MM.1S (cell line): ENCODE data around the gene CD209.

Source experiments
- DNase-seq: peaks from one replicate; pipeline ENCODE4 v3.0.0-alpha.2; 2015
- H2AFZ ChIP-seq: fragments of 300-600 bp; sonication (generic); 2 replicates; pipeline ENCODE4 v1.6.0; 2016; ENCODE audit warnings: antibody characterized with exemption, low read length
- H3F3A ChIP-seq: fragments of 300-600 bp; sonication (generic); 2 replicates; pipeline ENCODE4 v1.6.1; 2016; ENCODE audit warnings: mild to moderate bottlenecking, antibody characterized with exemption, low read length, moderate library complexity, mixed read lengths; ENCODE audit not compliant: insufficient read depth
- H3K27ac ChIP-seq: fragments of 300-600 bp; sonication (generic); 2 replicates; pipeline ENCODE4 v1.5.1; 2016; ENCODE audit warnings: mild to moderate bottlenecking, low read length
- H3K27me3 ChIP-seq: fragments of 300-600 bp; sonication (generic); replicated peaks from 2 replicates; pipeline ENCODE4 v1.6.0; 2016; ENCODE audit warnings: low read length; ENCODE audit not compliant: insufficient read depth
- H3K36me3 ChIP-seq: fragments of 300-600 bp; sonication (generic); replicated peaks from 2 replicates; pipeline ENCODE4 v1.6.1; 2016; ENCODE audit warnings: mild to moderate bottlenecking, low read length, mixed read lengths; ENCODE audit not compliant: insufficient read depth
- H3K4me1 ChIP-seq: fragments of 300-600 bp; sonication (generic); 2 replicates; pipeline ENCODE4 v1.6.1; 2016; ENCODE audit warnings: low read length, mixed read lengths
- H3K4me2 ChIP-seq: fragments of 300-600 bp; sonication (generic); 2 replicates; pipeline ENCODE4 v1.6.0; 2016; ENCODE audit warnings: low read depth, low read length
- H3K4me3 ChIP-seq: fragments of 300-600 bp; sonication (generic); 2 replicates; pipeline ENCODE4 v1.5.1; 2016; ENCODE audit warnings: low read length, mixed read lengths
- H3K79me2 ChIP-seq: fragments of 300-600 bp; sonication (generic); 2 replicates; pipeline ENCODE4 v1.6.1; 2016; ENCODE audit warnings: mixed run types, low read length, mixed read lengths
- H3K9ac ChIP-seq: fragments of 300-600 bp; sonication (generic); 2 replicates; pipeline ENCODE4 v1.6.1; 2016; ENCODE audit warnings: low read length, mixed read lengths
- H3K9me2 ChIP-seq: fragments of 300-600 bp; sonication (generic); replicated peaks from 2 replicates; pipeline ENCODE4 v1.6.1; 2016; ENCODE audit warnings: mild to moderate bottlenecking, low read length, mixed read lengths; ENCODE audit not compliant: insufficient read depth
- H3K9me3 ChIP-seq: fragments of 300-600 bp; sonication (generic); replicated peaks from 2 replicates; pipeline ENCODE4 v1.6.1; 2016; ENCODE audit warnings: mild to moderate bottlenecking, low read length, mixed read lengths; ENCODE audit not compliant: insufficient read depth
- H4K20me1 ChIP-seq: fragments of 300-600 bp; sonication (generic); 2 replicates; pipeline ENCODE4 v1.6.1; 2016; ENCODE audit warnings: mild to moderate bottlenecking, low read length, moderate library complexity, mixed read lengths; ENCODE audit not compliant: insufficient read depth
- CTCF ChIP-seq: fragments of 300-600 bp; sonication (generic); IDR thresholded peaks from 2 replicates; pipeline ENCODE4 v1.5.1; 2016; ENCODE audit warnings: antibody characterized with exemption, low read length, mixed read lengths
- EZH2 ChIP-seq: fragments of 300-600 bp; sonication (generic); optimal IDR thresholded peaks from 2 replicates; pipeline ENCODE3; 2017; ENCODE audit warnings: low read depth, mild to moderate bottlenecking, antibody characterized with exemption, low read length, mixed read lengths
- EZH2phosphoT487 ChIP-seq: fragments of 300-600 bp; sonication (generic); IDR thresholded peaks from 2 replicates; pipeline ENCODE4 v1.6.1; 2018; ENCODE audit warnings: antibody characterized with exemption, low read length

CD209 gene

GRCh38 chr19:7734220-7735203 lies 12.8 kb downstream of the CD209 start:
- Histone ChIP-seq H3K9me3 (no peaks in the 10 kb centered on the region), H3K27me3 (peaks cover 90% of the 10 kb centered on the region), H3K9ac (no peak overlapping the region), H3K4me1 (no peaks in the 10 kb centered on the region), H3F3A (no peaks in the 10 kb centered on the region), H3K4me2 (no peak overlapping the region), H3K4me3 (no peak overlapping the region), H3K79me2 (no peaks in the 10 kb centered on the region), H3K36me3 (no peaks in the 10 kb centered on the region), H4K20me1 (no peaks in the 10 kb centered on the region), H3K27ac (no peak overlapping the region), H3K9me2 (no peaks in the 10 kb centered on the region), H2AFZ (no peak overlapping the region)
- no peak for DNase-seq
- no peak for TF ChIP-seq EZH2
- no peak for TF ChIP-seq EZH2phosphoT487
- no peak for TF ChIP-seq CTCF

GRCh38 chr19:7733376-7733775 lies 14.0 kb downstream of the CD209 start:
- Histone ChIP-seq H3K4me3 (no peak overlapping the region), H3K4me2 (no peak overlapping the region), H3K4me1 (no peaks in the 10 kb centered on the region), H3K9me3 (no peaks in the 10 kb centered on the region), H4K20me1 (no peaks in the 10 kb centered on the region), H3K27ac (no peak overlapping the region), H3K9me2 (no peaks in the 10 kb centered on the region), H3K79me2 (no peaks in the 10 kb centered on the region), H3K36me3 (no peaks in the 10 kb centered on the region), H3K9ac (no peak overlapping the region), H3F3A (no peaks in the 10 kb centered on the region), H2AFZ (no peak overlapping the region), H3K27me3 (peaks cover 90% of the 10 kb centered on the region)
- TF ChIP-seq EZH2 (no peak), EZH2phosphoT487 (no peak), CTCF (no peak)
- no peak for DNase-seq

GRCh38 chr19:7732045-7732444 lies 15.3 kb downstream of the CD209 start, which contains the start of gene CLEC4G:
CLEC4G (minus strand) TSS chr19:7732110; CDS start chr19:7732102, 8 bp downstream.
- Histone ChIP-seq H3F3A (no peaks in the 10 kb centered on the region), H3K4me1 (no peaks in the 10 kb centered on the region), H4K20me1 (no peaks in the 10 kb centered on the region), H3K4me3 (no peak within 1 kb of the TSS), H3K4me2 (no peak within 1 kb of the TSS), H3K9ac (no peak within 1 kb of the TSS), H3K27ac (no peak within 1 kb of the TSS), H3K27me3 (peaks cover 90% of the 10 kb centered on the region), H2AFZ (no peak within 1 kb of the TSS), H3K79me2 (no peaks in the 10 kb centered on the region), H3K9me2 (no peaks in the 10 kb centered on the region), H3K9me3 (no peaks in the 10 kb centered on the region), H3K36me3 (no peaks in the 10 kb centered on the region)
- TF ChIP-seq EZH2phosphoT487, result no peak
- TF ChIP-seq EZH2, result no peak
- TF ChIP-seq CTCF, result no peak
- DNase-seq, result no peak
